Testis (tissue), 3 donors: Measurements from ENCODE around the gene IMMP2L. TPM values are rescaled to one million over a fixed set of nuclear protein-coding genes. Genes with fewer than 3 reads are reported as not detected.

ENCODE experiments used
- DNase-seq: peaks from one replicate; pipeline ENCODE4 v3.0.0-alpha.2; 2019
- H3K27ac ChIP-seq, 2 donors: fragments of 200-600 bp; sonication (generic); one replicate each; pipeline ENCODE4 v1.5.1; 2019
- H3K27me3 ChIP-seq: fragments of 200-600 bp; sonication (generic); one replicate; pipeline ENCODE4 v1.5.1; 2019
- H3K36me3 ChIP-seq: fragments of 200-600 bp; sonication (generic); one replicate; pipeline ENCODE4 v1.5.1; 2017; ENCODE audit warnings: low read depth; ENCODE audit errors: missing control alignments
- H3K4me1 ChIP-seq: fragments of 200-600 bp; sonication (generic); one replicate; pipeline ENCODE4 v1.5.1; 2019
- H3K4me3 ChIP-seq, 2 donors: fragments of 200-600 bp; sonication (generic); one replicate each; pipeline ENCODE4 v1.5.1; 2017 to 2019
- H3K9me3 ChIP-seq: fragments of 200-600 bp; sonication (generic); one replicate; pipeline ENCODE4 v1.5.1; 2017
- CTCF ChIP-seq, 3 experiments: fragments of 450-650 bp in 2 of 3; fragments of 200-600 bp in 1 of 3; sonication (generic) in 1 of 3; IDR thresholded peaks; one replicate each; pipeline ENCODE4 v1.5.1; 2016 to 2019; ENCODE audit warnings: antibody characterized with exemption in 3 of 3, mild to moderate bottlenecking in 2 of 3, moderate library complexity in 1 of 3
- POLR2A ChIP-seq: fragments of 450-650 bp; IDR thresholded peaks from one replicate; pipeline ENCODE4 v1.6.1; 2017; ENCODE audit warnings: antibody characterized with exemption, mild to moderate bottlenecking, moderate library complexity
- WGBS, 2 donors: methylation state at CpG; one replicate each; pipeline ENCODE4 v1.1.5; 2018; 5-methylcytosine and 5-hydroxymethylcytosine counted together
- intact Hi-C: fragments of 100-400 bp; cut with DNase I; formaldehyde crosslinking; loops from one replicate; pipeline ENCODE4 v1.15.1; 2023; ENCODE audit warnings: low total_unique reads
- polyA plus RNA-seq: library from polyadenylated mRNA; stranded (reverse); fragments of 350-450 nt; fragmentation: Illumina TruSeq; extraction: RNeasy Lipid Tissue Mini Kit (QIAGEN cat#74804); gene quantifications from one replicate; pipeline ENCODE4 v1.2.3, GENCODE V29; 2014; ENCODE audit warnings: low read depth, low replicate concordance; ENCODE audit not compliant: insufficient read depth
- total RNA-seq, 2 donors: library from RNA; depleted of rRNA; stranded (reverse); fragments of >200 nt; gene quantifications; one replicate each; pipeline ENCODE4 v1.2.3, GENCODE V29; 2016

The IMMP2L gene
- total and polyA plus RNA-seq, 3 donors from 2014 or later = 10.7 to 12.4 (median 11.2) TPM

- intact Hi-C loops = no loop called here
- Histone ChIP-seq H3K4me3 (no peak overlapping the region), H3K27ac (peak overlapping the region in 1 of 2 donors; percentile 23), H3K4me1 (peaks cover 5% of the 10 kb centered on the region), H3K36me3 (no peaks in the 10 kb centered on the region), H3K27me3 (no peaks in the 10 kb centered on the region), H3K9me3 (no peaks in the 10 kb centered on the region)
- TF ChIP-seq POLR2A = no peak
- TF ChIP-seq CTCF (IDR thresholded peaks at IDR 0.05) = no peak
- no peak for DNase-seq
Observed at GRCh38 chr7:111265394-111265793, 296.9 kb downstream of the IMMP2L start.

GRCh38 chr7:111264981-111265380, 297.3 kb downstream of the IMMP2L start:
- WGBS, 2 donors = 45 to 63% methylated on average over 1 of the region's 1 CpG
- DNase-seq = no peak
- Histone ChIP-seq H3K27me3 (no peaks in the 10 kb centered on the region), H3K4me1 (peaks cover 5% of the 10 kb centered on the region), H3K9me3 (no peaks in the 10 kb centered on the region), H3K4me3 (no peak overlapping the region), H3K36me3 (no peaks in the 10 kb centered on the region), H3K27ac (no peak overlapping the region)
- intact Hi-C loops = no loop called here
- TF ChIP-seq POLR2A = no peak
- no peak for TF ChIP-seq CTCF (IDR thresholded peaks at IDR 0.05)

GRCh38 chr7:111264111-111264868, 298.0 kb downstream of the IMMP2L start:
- 78 to 86% methylated on average over 4 of the region's 4 CpGs for WGBS, 2 donors
- Histone ChIP-seq H3K9me3 (no peaks in the 10 kb centered on the region), H3K4me1 (peaks cover 5% of the 10 kb centered on the region), H3K27ac (no peak overlapping the region), H3K36me3 (no peaks in the 10 kb centered on the region), H3K4me3 (no peak overlapping the region), H3K27me3 (no peaks in the 10 kb centered on the region)
- DNase-seq = no peak
- intact Hi-C loops = no loop called here
- no peak for TF ChIP-seq CTCF (IDR thresholded peaks at IDR 0.05)

- no peak for TF ChIP-seq CTCF (IDR thresholded peaks at IDR 0.05)
- TF ChIP-seq POLR2A = no peak
- no peak for DNase-seq
- intact Hi-C loops = no loop called here
- 82 to 84% methylated on average over 4 of the region's 4 CpGs for WGBS, 2 donors
- H3K27me3 ChIP-seq = no peaks in the 10 kb centered on the region
- H3K27ac ChIP-seq = no peak overlapping the region
- H3K9me3 ChIP-seq = no peaks in the 10 kb centered on the region
- H3K4me3 ChIP-seq = no peak overlapping the region
- H3K4me1 ChIP-seq = peaks cover 5% of the 10 kb centered on the region
- no peaks in the 10 kb centered on the region for H3K36me3 ChIP-seq
Observed at GRCh38 chr7:111262293-111263116, 299.8 kb downstream of the IMMP2L start.
